Aortic smooth muscle cell (primary cell): ENCODE results near the gene FMC1. TPM values are rescaled to one million over a fixed set of nuclear protein-coding genes. Genes with fewer than 3 reads are reported as not detected.

Experiments used
- total RNA-seq: library from RNA; depleted of rRNA; stranded (reverse); fragments of >200 nt; gene quantifications from 2 replicates; pipeline ENCODE4 v1.2.3, GENCODE V29; 2014

FMC1 gene, protein sequence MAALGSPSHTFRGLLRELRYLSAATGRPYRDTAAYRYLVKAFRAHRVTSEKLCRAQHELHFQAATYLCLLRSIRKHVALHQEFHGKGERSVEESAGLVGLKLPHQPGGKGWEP
- total RNA-seq, result 8.8 and 11.8 TPM in 2 replicates

DNA sequence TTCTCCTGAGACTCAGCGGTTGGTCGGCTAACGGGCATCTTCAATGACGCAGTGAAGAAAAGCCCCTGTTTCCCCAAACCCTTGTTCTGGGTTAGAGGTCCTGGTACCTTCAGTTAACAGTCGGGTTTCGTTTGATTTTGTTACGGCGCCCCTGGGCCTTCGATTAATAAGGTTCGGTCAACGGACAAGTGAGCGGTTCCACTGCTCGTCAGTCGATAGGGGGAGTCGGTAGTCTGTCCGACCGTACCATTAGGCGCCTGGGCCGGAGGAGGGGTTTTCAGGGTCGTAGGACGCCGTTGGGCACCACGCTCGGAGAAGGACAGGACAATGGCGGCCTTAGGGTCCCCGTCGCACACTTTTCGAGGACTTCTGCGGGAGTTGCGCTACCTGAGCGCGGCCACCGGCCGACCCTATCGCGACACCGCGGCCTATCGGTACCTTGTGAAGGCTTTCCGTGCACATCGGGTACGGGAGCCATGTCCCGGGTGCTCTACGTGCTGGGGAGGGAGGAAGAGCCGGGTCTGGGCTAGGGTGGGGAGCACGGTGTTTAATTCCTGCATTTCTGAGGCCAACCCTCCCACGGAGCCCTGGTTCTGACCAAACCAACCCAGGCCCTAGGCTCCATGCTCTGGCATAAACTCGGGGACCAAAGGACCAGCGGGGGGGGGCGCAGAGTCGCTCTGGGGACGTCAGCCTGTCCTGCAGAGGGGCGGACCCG is at the start of gene FMC1:
Gene FMC1, plus strand, starts transcription at position 280 of the 718 bp plus-strand sequence. Its CDS starts 48 bp downstream, at position 328.

DNA sequence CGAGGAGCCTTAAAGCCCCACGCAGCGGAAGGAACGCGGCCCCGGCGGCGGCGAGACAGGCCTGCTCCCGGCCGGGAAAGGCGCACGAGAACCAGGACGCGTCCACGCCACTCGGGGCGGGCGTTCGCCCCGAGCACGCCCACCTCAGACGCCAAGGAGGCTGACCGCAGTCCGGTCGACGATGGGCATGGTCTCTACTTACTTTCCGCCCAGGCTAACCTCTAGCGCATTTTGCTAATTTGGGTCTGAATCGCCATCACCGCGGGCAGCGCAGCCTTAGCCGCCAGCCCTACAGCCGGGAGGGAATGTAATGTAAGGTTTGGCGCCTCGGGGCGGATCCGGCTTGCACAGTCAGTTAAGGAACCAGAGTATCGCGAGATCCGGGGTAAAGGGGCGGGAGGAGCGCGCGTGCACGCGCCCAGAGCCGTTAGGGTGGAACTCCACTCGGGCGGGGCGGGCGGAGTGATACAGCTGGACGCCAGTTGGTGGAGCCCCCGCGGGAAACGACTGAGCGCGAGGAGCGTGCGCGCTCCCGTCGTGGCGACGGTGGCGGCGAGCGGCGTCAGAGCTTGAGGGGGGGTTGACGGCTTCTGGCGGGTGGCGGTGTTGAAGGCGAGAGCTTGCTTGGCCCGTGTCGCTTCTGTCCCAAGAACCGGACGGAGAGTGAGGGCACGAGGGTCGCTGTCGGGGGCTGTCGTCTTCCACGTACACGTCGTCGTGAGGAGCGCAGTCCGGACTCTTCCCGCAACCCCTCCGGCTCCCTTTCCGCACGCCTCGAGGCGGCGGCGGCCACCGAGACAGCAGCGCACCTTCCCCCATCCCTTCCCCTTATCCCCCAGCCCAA is 18.5 kb downstream of the FMC1 start, which contains the start of gene LUC7L2:
Gene LUC7L2, plus strand, starts transcription at position 529 of the 844 bp plus-strand sequence. CDS start 368 bp downstream, outside the sequence.

Other genes with a start within 250 kb of the FMC1 start
- gene ZC3HAV1, start 231.6 kb upstream of the FMC1 start, total RNA-seq, result 30.5 and 30.8 TPM in 2 replicates
- gene UBN2, start 110.1 kb upstream of the FMC1 start, total RNA-seq, result 3.7 and 6.4 TPM in 2 replicates
- gene LUC7L2, start 18.6 kb downstream of the FMC1 start, total RNA-seq, result 39.5 and 50.3 TPM in 2 replicates
- gene KLRG2, start 142.3 kb downstream of the FMC1 start, total RNA-seq, result under 0.01 and 0.12 TPM in 2 replicates
- not detected in 2 replicates for gene CLEC2L, start 182.3 kb downstream of the FMC1 start, total RNA-seq